Measurements from ENCODE around the gene IQSEC1. TPM values are rescaled to one million over a fixed set of nuclear protein-coding genes. Genes with fewer than 3 reads are reported as not detected.

IQSEC1 gene
- total and polyA plus RNA-seq, 2 experiments from 2014 or later = 17.8 to 51.7 TPM

DNA sequence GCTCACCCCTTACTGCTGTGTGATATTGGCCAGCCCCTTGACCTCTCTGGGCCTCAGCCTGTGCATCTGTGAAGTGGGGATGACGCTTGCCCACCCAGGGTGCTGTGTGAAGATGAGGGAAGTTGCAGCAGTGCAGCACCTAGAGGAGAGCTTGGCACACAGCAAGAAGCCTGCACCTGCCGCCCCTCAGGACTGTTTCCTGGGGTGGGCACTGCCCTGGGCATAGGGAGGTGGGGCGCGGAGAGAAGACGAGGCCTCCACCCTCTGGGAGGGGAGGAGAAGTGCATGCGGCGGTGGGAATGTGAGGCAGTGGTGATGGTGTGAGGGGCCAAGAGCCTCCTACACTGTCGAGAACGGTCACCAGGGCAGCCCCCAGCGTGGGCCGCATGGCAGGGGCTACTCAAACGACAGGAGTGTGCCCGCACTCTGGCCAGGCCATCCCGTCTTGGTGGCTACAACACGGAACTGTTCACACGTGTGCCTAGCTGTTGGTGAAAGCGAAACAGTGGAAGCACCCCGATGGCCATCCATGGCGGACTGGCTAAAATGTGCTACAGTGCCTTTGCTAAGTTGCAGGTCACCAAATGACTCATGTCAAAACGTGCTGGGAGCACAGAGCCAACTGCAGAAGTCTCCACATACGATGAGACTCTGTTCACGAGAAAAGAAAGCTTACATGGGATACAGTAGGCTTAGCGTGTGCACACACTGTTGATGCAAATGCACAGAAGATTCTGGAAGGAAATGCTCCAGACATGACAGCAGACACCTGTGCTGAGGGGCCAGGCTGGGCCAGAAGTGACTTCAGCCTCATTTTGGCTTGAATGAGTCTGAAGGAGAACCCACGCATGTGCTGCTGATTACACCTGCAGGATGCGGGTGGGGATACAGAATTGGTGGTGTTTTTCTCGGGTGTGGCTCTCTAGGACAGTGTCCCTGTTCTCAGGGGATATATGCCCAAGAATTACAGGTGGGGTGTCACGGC, 40.4 kb upstream of the IQSEC1 start:
- H3K4me1 ChIP-seq (ENCODE audit: low read depth) = no peaks in the 10 kb centered on the region
- no peaks in the 10 kb centered on the region for H3K36me3 ChIP-seq
- DNase-seq (ENCODE audit: low read depth in 1 of 2, low spot score in 1 of 2) = no peak
- H3K27ac ChIP-seq = no peak overlapping the region
- H3K4me3 ChIP-seq = no peak overlapping the region
- no peaks in the 10 kb centered on the region for H3K27me3 ChIP-seq
- no peaks in the 10 kb centered on the region for H3K9me3 ChIP-seq (ENCODE audit: low read depth)
- no peak for TF ChIP-seq CTCF (IDR thresholded peaks at IDR 0.05; ENCODE audit: low read depth, low read length)

- no peaks in the 10 kb centered on the region for H3K27me3 ChIP-seq
- H3K27ac ChIP-seq = no peak overlapping the region
- no peak for DNase-seq (ENCODE audit: low read depth in 1 of 2, low spot score in 1 of 2)
- H3K4me3 ChIP-seq = no peak overlapping the region
- no peaks in the 10 kb centered on the region for H3K4me1 ChIP-seq (ENCODE audit: low read depth)
- no peaks in the 10 kb centered on the region for H3K9me3 ChIP-seq (ENCODE audit: low read depth)
- no peaks in the 10 kb centered on the region for H3K36me3 ChIP-seq
- no peak for TF ChIP-seq CTCF (IDR thresholded peaks at IDR 0.05; ENCODE audit: low read depth, low read length)
Measured at GRCh38 chr3:13112521-13113345, 39.5 kb upstream of the IQSEC1 start.

DNA sequence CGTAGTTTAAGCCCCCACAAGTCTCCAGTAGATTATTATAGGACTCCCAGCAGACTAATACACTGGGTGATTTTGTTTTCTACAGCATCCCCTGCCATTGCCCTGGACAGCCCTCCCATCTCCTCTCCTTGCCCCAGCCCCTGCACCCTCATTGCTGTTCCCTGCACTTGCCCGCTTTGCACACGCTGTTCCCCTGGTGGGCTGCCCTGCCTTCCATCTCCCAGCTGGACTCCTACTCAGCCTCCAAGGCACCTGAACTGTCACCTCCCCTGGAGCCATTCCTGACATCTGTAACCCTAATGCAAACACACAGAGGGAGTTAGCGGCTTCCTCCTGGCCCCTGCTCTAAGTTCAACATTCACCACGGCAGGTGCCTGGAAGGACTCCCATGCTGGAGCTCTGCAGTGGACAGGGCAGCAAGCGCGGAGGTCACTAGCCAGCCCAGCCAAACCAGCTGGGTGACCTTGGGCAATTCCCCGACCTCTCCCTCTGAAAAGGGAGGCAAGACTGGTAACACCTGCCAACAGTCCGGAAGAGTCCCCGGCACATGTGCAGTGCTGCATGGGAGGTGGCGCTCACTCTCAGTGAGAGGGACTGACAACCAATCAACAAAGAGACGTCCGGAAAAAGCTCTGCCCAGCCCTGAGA, 38.8 kb upstream of the IQSEC1 start:
- Histone ChIP-seq H3K27me3 (no peaks in the 10 kb centered on the region), H3K4me1 (ENCODE audit: low read depth) (no peaks in the 10 kb centered on the region), H3K36me3 (no peaks in the 10 kb centered on the region), H3K27ac (no peak overlapping the region), H3K4me3 (no peak overlapping the region), H3K9me3 (ENCODE audit: low read depth) (no peaks in the 10 kb centered on the region)
- TF ChIP-seq CTCF (IDR thresholded peaks at IDR 0.05; ENCODE audit: low read depth, low read length) = no peak
- no peak for DNase-seq (ENCODE audit: low read depth in 1 of 2, low spot score in 1 of 2)

- no peaks in the 10 kb centered on the region for H3K27me3 ChIP-seq
- H3K4me1 ChIP-seq (ENCODE audit: low read depth) = no peaks in the 10 kb centered on the region
- no peak for TF ChIP-seq CTCF (IDR thresholded peaks at IDR 0.05; ENCODE audit: low read depth, low read length)
- no peak overlapping the region for H3K4me3 ChIP-seq
- H3K36me3 ChIP-seq = no peaks in the 10 kb centered on the region
- no peak overlapping the region for H3K27ac ChIP-seq
- no peak for DNase-seq (ENCODE audit: low read depth in 1 of 2, low spot score in 1 of 2)
- H3K9me3 ChIP-seq (ENCODE audit: low read depth) = no peaks in the 10 kb centered on the region
Measured at GRCh38 chr3:13111173-13111872, 38.1 kb upstream of the IQSEC1 start.

- Histone ChIP-seq H3K4me3 (no peak overlapping the region), H3K36me3 (no peaks in the 10 kb centered on the region), H3K27me3 (no peaks in the 10 kb centered on the region), H3K4me1 (ENCODE audit: low read depth) (no peaks in the 10 kb centered on the region), H3K27ac (no peak overlapping the region), H3K9me3 (ENCODE audit: low read depth) (no peaks in the 10 kb centered on the region)
- no peak for TF ChIP-seq CTCF (IDR thresholded peaks at IDR 0.05; ENCODE audit: low read depth, low read length)
- no peak for DNase-seq (ENCODE audit: low read depth in 1 of 2, low spot score in 1 of 2)
Measured at GRCh38 chr3:13110678-13111116, 37.5 kb upstream of the IQSEC1 start.
